HCT116 (cell line): ENCODE results near the gene SNX13.
A peak's percentile ranks its signal among the peaks of the same experiment; 100 is the strongest.

Source experiments
- MAX ChIP-seq: IDR thresholded peaks from 2 replicates; pipeline ENCODE4 v1.6.1; 2012
- REST ChIP-seq: IDR thresholded peaks from 2 replicates; pipeline ENCODE4 v1.6.1; 2012; ENCODE audit warnings: low read depth
- TF ChIP-seq, protein P1 (sequence below), 3 experiments: fragments of 200-600 bp in 1 of 3; sonication (generic) in 1 of 3; IDR thresholded peaks in 2 of 3; conservative IDR thresholded peaks in 1 of 3; 2 replicates each; pipeline ENCODE4 v1.5.1; 2012 to 2017; ENCODE audit warnings: low read depth in 2 of 3, low read length in 2 of 3, antibody characterized with exemption in 1 of 3, borderline replicate concordance in 1 of 3, control low read depth in 1 of 3, mild to moderate bottlenecking in 1 of 3, mixed read lengths in 1 of 3, mixed run types in 1 of 3, moderate library complexity in 1 of 3; ENCODE audit not compliant: insufficient read depth in 1 of 3

DNA sequence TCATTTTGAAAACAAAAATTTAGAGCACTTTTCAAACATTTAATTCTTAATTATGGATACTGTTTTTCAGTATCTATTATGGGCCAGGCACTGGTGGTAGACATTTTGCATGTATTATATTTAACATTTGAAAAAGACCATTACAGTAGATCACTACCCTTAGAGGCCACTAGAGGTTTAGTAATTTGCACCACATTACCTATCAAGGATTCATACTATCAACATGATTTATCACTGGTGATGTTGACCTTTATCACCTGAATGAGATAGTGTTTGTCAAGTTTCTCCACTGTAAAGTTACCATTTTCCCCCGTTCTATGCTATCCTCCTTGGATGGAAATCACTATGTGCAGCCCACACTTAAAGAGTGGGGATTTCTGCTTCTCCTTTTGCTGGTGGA, 4.4 kb upstream of the SNX13 start:
- no peak for TF ChIP-seq REST
- TF ChIP-seq, protein P1, sequence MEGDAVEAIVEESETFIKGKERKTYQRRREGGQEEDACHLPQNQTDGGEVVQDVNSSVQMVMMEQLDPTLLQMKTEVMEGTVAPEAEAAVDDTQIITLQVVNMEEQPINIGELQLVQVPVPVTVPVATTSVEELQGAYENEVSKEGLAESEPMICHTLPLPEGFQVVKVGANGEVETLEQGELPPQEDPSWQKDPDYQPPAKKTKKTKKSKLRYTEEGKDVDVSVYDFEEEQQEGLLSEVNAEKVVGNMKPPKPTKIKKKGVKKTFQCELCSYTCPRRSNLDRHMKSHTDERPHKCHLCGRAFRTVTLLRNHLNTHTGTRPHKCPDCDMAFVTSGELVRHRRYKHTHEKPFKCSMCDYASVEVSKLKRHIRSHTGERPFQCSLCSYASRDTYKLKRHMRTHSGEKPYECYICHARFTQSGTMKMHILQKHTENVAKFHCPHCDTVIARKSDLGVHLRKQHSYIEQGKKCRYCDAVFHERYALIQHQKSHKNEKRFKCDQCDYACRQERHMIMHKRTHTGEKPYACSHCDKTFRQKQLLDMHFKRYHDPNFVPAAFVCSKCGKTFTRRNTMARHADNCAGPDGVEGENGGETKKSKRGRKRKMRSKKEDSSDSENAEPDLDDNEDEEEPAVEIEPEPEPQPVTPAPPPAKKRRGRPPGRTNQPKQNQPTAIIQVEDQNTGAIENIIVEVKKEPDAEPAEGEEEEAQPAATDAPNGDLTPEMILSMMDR (IDR thresholded peaks at IDR 0.05 in 2 of 3, conservative IDR thresholded peaks at IDR 0.05 in 1 of 3; ENCODE audit: borderline replicate concordance in 1 of 3, insufficient read depth in 1 of 3, low read depth in 2 of 3, low read length in 2 of 3) = peak in 1 of 3 experiments; percentile 40; a peak in 3 of 6 replicates
- TF ChIP-seq MAX = no peak
